ENCODE results near the gene EFNA2. TPM values are rescaled to one million over a fixed set of nuclear protein-coding genes. Genes with fewer than 3 reads are reported as not detected.
A peak's percentile ranks its signal among the peaks of the same experiment; 100 is the strongest.

EFNA2 gene
- total RNA-seq, 1 experiment from 2014 or later = 11.4 TPM

DNA sequence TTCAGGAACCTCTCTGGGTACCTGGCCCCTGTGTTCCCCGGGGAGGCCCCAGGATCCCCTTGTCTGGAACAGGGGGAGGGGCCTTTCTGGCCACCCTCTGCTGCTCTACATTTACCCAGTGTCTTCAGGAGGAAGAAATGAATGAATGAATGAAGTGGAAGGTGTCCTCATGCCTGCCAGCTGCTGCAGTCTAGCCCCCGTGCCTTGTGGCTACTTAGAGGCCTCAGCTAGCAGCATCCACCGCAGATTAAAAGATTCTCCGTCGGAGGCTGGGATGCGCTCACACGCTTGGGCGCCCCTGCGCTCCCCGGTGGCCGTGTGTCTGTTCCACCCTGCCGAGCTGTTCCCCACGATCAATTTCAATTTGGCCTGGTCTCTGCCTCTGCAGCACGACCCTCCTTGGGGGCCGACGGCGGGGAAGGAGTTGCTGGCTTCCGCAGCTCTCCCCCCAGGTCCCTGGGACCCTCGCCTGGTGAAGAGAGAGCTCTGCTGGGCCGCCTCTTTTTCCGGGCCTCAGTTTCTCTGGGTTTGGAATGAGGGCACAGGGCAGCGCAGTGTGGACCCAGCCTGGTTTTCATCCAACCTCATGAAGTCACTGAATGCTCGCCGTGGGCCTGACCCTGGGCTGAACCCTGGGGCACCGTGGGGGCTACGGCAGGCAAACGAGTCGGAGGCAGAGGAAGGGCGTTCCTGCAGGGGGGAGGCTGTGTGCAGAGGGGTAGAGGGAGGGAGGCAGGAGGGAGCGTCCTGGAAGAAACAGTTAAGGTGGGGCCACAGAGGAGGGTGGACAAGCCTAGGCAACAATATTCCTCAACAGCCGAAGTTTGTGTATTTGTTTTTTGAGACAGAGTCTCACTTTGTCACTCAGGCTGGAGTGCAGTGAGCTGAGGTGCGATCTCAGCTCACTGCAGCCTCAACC is 28.3 kb downstream of the EFNA2 start (continued):
- TF ChIP-seq, protein P1, sequence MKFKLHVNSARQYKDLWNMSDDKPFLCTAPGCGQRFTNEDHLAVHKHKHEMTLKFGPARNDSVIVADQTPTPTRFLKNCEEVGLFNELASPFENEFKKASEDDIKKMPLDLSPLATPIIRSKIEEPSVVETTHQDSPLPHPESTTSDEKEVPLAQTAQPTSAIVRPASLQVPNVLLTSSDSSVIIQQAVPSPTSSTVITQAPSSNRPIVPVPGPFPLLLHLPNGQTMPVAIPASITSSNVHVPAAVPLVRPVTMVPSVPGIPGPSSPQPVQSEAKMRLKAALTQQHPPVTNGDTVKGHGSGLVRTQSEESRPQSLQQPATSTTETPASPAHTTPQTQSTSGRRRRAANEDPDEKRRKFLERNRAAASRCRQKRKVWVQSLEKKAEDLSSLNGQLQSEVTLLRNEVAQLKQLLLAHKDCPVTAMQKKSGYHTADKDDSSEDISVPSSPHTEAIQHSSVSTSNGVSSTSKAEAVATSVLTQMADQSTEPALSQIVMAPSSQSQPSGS (CRISPR knock-in tag; IDR thresholded peaks at IDR 0.05; ENCODE audit: borderline replicate concordance, low read depth) = no peak
- TF ChIP-seq JUN (CRISPR knock-in tag; IDR thresholded peaks at IDR 0.05) = no peak
- TF ChIP-seq GABPB1 (CRISPR knock-in tag; IDR thresholded peaks at IDR 0.05) = no peak
- TF ChIP-seq, protein P2, sequence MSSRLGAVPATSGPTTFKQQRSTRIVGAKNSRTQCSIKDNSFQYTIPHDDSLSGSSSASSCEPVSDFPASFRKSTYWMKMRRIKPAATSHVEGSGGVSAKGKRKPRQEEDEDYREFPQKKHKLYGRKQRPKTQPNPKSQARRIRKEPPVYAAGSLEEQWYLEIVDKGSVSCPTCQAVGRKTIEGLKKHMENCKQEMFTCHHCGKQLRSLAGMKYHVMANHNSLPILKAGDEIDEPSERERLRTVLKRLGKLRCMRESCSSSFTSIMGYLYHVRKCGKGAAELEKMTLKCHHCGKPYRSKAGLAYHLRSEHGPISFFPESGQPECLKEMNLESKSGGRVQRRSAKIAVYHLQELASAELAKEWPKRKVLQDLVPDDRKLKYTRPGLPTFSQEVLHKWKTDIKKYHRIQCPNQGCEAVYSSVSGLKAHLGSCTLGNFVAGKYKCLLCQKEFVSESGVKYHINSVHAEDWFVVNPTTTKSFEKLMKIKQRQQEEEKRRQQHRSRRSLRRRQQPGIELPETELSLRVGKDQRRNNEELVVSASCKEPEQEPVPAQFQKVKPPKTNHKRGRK (CRISPR knock-in tag; IDR thresholded peaks at IDR 0.05; ENCODE audit: borderline replicate concordance) = no peak

DNA sequence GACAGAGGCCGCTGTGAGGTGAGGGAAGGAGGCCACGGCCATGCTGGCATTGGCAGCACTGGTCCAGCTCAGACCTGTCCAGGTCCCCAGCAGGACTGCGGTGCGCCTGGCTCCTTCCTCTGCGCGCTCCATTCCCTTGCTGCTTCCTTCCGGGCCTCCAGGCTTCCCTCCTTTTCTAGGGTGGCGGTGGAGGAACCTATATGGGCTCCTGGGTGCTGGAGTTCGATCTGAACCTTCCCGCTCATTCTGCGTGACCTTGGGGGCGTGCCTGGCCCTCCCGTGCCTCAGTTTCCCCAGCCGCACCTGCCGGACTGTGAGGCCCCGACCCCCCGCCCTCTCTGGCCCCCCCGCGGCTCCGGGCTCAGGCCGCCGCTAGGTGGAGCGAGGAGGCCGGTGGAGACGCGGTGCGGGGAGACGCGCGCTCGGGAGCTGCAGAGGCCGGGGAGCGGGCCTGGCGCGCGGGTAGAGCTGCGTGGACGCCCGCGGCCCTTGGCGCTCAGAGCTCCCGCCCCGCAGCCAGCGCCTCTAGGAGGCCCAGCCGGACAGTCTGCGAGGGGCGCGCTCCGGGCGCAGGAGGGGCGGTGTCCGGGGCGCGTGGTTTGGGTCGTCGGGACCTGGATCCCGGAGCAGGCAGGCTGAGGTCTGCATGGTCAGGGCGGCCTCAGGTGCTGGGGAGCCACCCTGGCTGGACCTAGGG is 29.9 kb downstream of the EFNA2 start:
- no peak overlapping the region for H3K4me3 Mint-ChIP-seq
- DNase-seq (ENCODE audit: low spot score) (peak; percentile 66), ATAC-seq (peak; percentile 66)
- H3K4me1 Mint-ChIP-seq = no peaks in the 10 kb centered on the region
- POLR2A ChIA-PET = no interaction called here
- no peaks in the 10 kb centered on the region for H3K9me3 Mint-ChIP-seq
- no peak overlapping the region for H3K27ac Mint-ChIP-seq
- H3K36me3 Mint-ChIP-seq = no peaks in the 10 kb centered on the region
- H3K27me3 Mint-ChIP-seq (ENCODE audit: low read depth) = peaks cover 22% of the 10 kb centered on the region
- CTCF ChIA-PET = interaction anchor here (0.5 to 1.7 kb wide), 37 partner anchors 8 to 478 kb away, joined by 3 to 12 read pairs (median 4); partner anchors contain the start of gene FAM174C
- TF ChIP-seq TEAD4 (CRISPR knock-in tag; IDR thresholded peaks at IDR 0.05) (no peak), SP1 (CRISPR knock-in tag; conservative IDR thresholded peaks at IDR 0.05) (peak; percentile 24; the same call in 1 of the 2 replicates), MXD4 (CRISPR knock-in tag; IDR thresholded peaks at IDR 0.05; ENCODE audit: borderline replicate concordance) (no peak), TP53 (CRISPR knock-in tag; IDR thresholded peaks at IDR 0.05) (peak; percentile 82), FOXK1 (CRISPR knock-in tag; IDR thresholded peaks at IDR 0.05) (0 out of 2 replicates have a peak, but pooled peaks have one; percentile 32), RELA (CRISPR knock-in tag; IDR thresholded peaks at IDR 0.05; ENCODE audit: borderline replicate concordance) (0 out of 2 replicates have a peak, but pooled peaks have one; percentile 52), ZBTB21 (CRISPR knock-in tag; IDR thresholded peaks at IDR 0.05; ENCODE audit: borderline replicate concordance) (0 out of 2 replicates have a peak, but pooled peaks have one; percentile 27)
- TF ChIP-seq, protein P3, sequence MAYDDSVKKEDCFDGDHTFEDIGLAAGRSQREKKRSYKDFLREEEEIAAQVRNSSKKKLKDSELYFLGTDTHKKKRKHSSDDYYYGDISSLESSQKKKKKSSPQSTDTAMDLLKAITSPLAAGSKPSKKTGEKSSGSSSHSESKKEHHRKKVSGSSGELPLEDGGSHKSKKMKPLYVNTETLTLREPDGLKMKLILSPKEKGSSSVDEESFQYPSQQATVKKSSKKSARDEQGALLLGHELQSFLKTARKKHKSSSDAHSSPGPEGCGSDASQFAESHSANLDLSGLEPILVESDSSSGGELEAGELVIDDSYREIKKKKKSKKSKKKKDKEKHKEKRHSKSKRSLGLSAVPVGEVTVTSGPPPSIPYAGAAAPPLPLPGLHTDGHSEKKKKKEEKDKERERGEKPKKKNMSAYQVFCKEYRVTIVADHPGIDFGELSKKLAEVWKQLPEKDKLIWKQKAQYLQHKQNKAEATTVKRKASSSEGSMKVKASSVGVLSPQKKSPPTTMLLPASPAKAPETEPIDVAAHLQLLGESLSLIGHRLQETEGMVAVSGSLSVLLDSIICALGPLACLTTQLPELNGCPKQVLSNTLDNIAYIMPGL (CRISPR knock-in tag; IDR thresholded peaks at IDR 0.05) = peak; percentile 99
- TF ChIP-seq, protein P4, sequence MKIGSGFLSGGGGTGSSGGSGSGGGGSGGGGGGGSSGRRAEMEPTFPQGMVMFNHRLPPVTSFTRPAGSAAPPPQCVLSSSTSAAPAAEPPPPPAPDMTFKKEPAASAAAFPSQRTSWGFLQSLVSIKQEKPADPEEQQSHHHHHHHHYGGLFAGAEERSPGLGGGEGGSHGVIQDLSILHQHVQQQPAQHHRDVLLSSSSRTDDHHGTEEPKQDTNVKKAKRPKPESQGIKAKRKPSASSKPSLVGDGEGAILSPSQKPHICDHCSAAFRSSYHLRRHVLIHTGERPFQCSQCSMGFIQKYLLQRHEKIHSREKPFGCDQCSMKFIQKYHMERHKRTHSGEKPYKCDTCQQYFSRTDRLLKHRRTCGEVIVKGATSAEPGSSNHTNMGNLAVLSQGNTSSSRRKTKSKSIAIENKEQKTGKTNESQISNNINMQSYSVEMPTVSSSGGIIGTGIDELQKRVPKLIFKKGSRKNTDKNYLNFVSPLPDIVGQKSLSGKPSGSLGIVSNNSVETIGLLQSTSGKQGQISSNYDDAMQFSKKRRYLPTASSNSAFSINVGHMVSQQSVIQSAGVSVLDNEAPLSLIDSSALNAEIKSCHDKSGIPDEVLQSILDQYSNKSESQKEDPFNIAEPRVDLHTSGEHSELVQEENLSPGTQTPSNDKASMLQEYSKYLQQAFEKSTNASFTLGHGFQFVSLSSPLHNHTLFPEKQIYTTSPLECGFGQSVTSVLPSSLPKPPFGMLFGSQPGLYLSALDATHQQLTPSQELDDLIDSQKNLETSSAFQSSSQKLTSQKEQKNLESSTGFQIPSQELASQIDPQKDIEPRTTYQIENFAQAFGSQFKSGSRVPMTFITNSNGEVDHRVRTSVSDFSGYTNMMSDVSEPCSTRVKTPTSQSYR (CRISPR knock-in tag; IDR thresholded peaks at IDR 0.05) = no peak
- TF ChIP-seq, protein P5, sequence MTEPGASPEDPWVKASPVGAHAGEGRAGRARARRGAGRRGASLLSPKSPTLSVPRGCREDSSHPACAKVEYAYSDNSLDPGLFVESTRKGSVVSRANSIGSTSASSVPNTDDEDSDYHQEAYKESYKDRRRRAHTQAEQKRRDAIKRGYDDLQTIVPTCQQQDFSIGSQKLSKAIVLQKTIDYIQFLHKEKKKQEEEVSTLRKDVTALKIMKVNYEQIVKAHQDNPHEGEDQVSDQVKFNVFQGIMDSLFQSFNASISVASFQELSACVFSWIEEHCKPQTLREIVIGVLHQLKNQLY (CRISPR knock-in tag; IDR thresholded peaks at IDR 0.05) = 0 out of 2 replicates have a peak, but pooled peaks have one; percentile 48
- TF ChIP-seq, protein P6, sequence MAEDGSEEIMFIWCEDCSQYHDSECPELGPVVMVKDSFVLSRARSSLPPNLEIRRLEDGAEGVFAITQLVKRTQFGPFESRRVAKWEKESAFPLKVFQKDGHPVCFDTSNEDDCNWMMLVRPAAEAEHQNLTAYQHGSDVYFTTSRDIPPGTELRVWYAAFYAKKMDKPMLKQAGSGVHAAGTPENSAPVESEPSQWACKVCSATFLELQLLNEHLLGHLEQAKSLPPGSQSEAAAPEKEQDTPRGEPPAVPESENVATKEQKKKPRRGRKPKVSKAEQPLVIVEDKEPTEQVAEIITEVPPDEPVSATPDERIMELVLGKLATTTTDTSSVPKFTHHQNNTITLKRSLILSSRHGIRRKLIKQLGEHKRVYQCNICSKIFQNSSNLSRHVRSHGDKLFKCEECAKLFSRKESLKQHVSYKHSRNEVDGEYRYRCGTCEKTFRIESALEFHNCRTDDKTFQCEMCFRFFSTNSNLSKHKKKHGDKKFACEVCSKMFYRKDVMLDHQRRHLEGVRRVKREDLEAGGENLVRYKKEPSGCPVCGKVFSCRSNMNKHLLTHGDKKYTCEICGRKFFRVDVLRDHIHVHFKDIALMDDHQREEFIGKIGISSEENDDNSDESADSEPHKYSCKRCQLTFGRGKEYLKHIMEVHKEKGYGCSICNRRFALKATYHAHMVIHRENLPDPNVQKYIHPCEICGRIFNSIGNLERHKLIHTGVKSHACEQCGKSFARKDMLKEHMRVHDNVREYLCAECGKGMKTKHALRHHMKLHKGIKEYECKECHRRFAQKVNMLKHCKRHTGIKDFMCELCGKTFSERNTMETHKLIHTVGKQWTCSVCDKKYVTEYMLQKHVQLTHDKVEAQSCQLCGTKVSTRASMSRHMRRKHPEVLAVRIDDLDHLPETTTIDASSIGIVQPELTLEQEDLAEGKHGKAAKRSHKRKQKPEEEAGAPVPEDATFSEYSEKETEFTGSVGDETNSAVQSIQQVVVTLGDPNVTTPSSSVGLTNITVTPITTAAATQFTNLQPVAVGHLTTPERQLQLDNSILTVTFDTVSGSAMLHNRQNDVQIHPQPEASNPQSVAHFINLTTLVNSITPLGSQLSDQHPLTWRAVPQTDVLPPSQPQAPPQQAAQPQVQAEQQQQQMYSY (CRISPR knock-in tag; IDR thresholded peaks at IDR 0.05) = no peak
- TF ChIP-seq, protein P7, sequence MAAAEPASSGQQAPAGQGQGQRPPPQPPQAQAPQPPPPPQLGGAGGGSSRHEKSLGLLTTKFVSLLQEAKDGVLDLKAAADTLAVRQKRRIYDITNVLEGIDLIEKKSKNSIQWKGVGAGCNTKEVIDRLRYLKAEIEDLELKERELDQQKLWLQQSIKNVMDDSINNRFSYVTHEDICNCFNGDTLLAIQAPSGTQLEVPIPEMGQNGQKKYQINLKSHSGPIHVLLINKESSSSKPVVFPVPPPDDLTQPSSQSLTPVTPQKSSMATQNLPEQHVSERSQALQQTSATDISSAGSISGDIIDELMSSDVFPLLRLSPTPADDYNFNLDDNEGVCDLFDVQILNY (CRISPR knock-in tag; IDR thresholded peaks at IDR 0.05) = peak; percentile 83
- TF ChIP-seq, protein P8, sequence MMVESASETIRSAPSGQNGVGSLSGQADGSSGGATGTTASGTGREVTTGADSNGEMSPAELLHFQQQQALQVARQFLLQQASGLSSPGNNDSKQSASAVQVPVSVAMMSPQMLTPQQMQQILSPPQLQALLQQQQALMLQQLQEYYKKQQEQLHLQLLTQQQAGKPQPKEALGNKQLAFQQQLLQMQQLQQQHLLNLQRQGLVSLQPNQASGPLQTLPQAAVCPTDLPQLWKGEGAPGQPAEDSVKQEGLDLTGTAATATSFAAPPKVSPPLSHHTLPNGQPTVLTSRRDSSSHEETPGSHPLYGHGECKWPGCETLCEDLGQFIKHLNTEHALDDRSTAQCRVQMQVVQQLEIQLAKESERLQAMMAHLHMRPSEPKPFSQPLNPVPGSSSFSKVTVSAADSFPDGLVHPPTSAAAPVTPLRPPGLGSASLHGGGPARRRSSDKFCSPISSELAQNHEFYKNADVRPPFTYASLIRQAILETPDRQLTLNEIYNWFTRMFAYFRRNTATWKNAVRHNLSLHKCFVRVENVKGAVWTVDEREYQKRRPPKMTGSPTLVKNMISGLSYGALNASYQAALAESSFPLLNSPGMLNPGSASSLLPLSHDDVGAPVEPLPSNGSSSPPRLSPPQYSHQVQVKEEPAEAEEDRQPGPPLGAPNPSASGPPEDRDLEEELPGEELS (CRISPR knock-in tag; IDR thresholded peaks at IDR 0.05) = 0 out of 2 replicates have a peak, but pooled peaks have one; percentile 44

Data from WTC11 (cell line).